GM18867 (cell line): ENCODE measurements around the gene ABI3.
"Not testable (repeated sequence)": the region's sequence is repeated elsewhere in the genome, so short reads cannot be mapped to it uniquely, and the experiment has no call there.

ENCODE experiments used
- ATAC-seq: cut with Tn5 transposase; IDR thresholded peaks from one replicate; pipeline ENCODE4 v1.9.1; 2021; ENCODE audit warnings: mild to moderate bottlenecking, moderate library complexity; ENCODE audit not compliant: unreplicated experiment

ABI3 gene

GRCh38 chr17:49249292-49249794 lies 38.8 kb downstream of the ABI3 start:
- ATAC-seq, result no peak

- ATAC-seq, result no peak
These were observed 39.5 kb downstream of the ABI3 start for GRCh38 chr17:49249890-49250522.

- no peak for ATAC-seq
These were observed 41.7 kb downstream of the ABI3 start for GRCh38 chr17:49252148-49252695.

GRCh38 chr17:49254066-49254465 lies 43.6 kb downstream of the ABI3 start:
- no peak for ATAC-seq

- no peak for ATAC-seq
These were observed 44.6 kb downstream of the ABI3 start for GRCh38 chr17:49255125-49255524.

- ATAC-seq, result no peak
These were observed 47.9 kb downstream of the ABI3 start for GRCh38 chr17:49258394-49258793.

- ATAC-seq, result no peak
These were observed 49.1 kb downstream of the ABI3 start for GRCh38 chr17:49259663-49260010.

- peak; percentile 51 for ATAC-seq
These were observed 49.7 kb downstream of the ABI3 start for GRCh38 chr17:49260011-49260816.

- ATAC-seq, result no peak
These were observed 50.3 kb downstream of the ABI3 start for GRCh38 chr17:49260817-49261291.

GRCh38 chr17:49261540-49261939 lies 51.0 kb downstream of the ABI3 start:
- ATAC-seq, result not testable (repeated sequence)

GRCh38 chr17:49266233-49266632 lies 55.7 kb downstream of the ABI3 start:
- ATAC-seq, result no peak

GRCh38 chr17:49267912-49268311 lies 57.4 kb downstream of the ABI3 start:
- ATAC-seq, result no peak

- ATAC-seq, result no peak
These were observed 58.8 kb downstream of the ABI3 start for GRCh38 chr17:49269356-49269755.
